ENCODE measurements around the gene LHX3.

DNA sequence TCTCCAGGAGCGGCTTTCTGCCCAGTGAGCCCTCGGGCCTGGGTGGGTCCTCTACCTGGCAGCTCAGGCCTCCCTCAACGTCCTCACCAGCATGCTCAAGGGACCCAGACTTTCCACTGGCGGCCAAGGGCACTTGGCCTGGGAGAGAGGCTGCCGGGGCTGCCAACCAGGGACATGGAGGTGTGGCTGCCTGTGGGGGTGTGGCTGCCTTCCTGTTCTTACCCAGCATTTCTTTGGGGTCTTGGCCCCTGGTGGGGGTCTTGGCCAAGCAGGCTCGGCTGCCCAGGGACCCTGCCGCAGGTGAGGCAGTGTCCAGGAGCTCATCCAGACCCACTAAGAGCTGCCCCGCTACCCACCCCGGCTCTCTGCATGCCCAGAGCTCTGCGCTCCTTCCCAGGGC, 47.9 kb upstream of the LHX3 start:
- TF ChIP-seq, protein P1, sequence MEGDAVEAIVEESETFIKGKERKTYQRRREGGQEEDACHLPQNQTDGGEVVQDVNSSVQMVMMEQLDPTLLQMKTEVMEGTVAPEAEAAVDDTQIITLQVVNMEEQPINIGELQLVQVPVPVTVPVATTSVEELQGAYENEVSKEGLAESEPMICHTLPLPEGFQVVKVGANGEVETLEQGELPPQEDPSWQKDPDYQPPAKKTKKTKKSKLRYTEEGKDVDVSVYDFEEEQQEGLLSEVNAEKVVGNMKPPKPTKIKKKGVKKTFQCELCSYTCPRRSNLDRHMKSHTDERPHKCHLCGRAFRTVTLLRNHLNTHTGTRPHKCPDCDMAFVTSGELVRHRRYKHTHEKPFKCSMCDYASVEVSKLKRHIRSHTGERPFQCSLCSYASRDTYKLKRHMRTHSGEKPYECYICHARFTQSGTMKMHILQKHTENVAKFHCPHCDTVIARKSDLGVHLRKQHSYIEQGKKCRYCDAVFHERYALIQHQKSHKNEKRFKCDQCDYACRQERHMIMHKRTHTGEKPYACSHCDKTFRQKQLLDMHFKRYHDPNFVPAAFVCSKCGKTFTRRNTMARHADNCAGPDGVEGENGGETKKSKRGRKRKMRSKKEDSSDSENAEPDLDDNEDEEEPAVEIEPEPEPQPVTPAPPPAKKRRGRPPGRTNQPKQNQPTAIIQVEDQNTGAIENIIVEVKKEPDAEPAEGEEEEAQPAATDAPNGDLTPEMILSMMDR (IDR thresholded peaks at IDR 0.05), result no peak
- no peak for TF ChIP-seq JUN (IDR thresholded peaks at IDR 0.05)
- TF ChIP-seq SMC3 (IDR thresholded peaks at IDR 0.05), result no peak
- no peak for TF ChIP-seq POLR2A (IDR thresholded peaks at IDR 0.05; ENCODE audit: low read length)
- TF ChIP-seq, protein P2, sequence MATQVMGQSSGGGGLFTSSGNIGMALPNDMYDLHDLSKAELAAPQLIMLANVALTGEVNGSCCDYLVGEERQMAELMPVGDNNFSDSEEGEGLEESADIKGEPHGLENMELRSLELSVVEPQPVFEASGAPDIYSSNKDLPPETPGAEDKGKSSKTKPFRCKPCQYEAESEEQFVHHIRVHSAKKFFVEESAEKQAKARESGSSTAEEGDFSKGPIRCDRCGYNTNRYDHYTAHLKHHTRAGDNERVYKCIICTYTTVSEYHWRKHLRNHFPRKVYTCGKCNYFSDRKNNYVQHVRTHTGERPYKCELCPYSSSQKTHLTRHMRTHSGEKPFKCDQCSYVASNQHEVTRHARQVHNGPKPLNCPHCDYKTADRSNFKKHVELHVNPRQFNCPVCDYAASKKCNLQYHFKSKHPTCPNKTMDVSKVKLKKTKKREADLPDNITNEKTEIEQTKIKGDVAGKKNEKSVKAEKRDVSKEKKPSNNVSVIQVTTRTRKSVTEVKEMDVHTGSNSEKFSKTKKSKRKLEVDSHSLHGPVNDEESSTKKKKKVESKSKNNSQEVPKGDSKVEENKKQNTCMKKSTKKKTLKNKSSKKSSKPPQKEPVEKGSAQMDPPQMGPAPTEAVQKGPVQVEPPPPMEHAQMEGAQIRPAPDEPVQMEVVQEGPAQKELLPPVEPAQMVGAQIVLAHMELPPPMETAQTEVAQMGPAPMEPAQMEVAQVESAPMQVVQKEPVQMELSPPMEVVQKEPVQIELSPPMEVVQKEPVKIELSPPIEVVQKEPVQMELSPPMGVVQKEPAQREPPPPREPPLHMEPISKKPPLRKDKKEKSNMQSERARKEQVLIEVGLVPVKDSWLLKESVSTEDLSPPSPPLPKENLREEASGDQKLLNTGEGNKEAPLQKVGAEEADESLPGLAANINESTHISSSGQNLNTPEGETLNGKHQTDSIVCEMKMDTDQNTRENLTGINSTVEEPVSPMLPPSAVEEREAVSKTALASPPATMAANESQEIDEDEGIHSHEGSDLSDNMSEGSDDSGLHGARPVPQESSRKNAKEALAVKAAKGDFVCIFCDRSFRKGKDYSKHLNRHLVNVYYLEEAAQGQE (IDR thresholded peaks at IDR 0.05), result no peak
- no peak for TF ChIP-seq RNF2 (IDR thresholded peaks at IDR 0.05; ENCODE audit: borderline replicate concordance, low read depth)
- TF ChIP-seq CEBPB (IDR thresholded peaks at IDR 0.05), result no peak
- TF ChIP-seq TFCP2L1 (CRISPR knock-in tag; IDR thresholded peaks at IDR 0.05), result no peak
- TF ChIP-seq MYC (IDR thresholded peaks at IDR 0.05; ENCODE audit: borderline replicate concordance, low read length), result no peak
- TF ChIP-seq BHLHE40 (IDR thresholded peaks at IDR 0.05; ENCODE audit: low read depth, low read length), result no peak
- TF ChIP-seq, protein P3, sequence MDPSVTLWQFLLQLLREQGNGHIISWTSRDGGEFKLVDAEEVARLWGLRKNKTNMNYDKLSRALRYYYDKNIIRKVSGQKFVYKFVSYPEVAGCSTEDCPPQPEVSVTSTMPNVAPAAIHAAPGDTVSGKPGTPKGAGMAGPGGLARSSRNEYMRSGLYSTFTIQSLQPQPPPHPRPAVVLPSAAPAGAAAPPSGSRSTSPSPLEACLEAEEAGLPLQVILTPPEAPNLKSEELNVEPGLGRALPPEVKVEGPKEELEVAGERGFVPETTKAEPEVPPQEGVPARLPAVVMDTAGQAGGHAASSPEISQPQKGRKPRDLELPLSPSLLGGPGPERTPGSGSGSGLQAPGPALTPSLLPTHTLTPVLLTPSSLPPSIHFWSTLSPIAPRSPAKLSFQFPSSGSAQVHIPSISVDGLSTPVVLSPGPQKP (IDR thresholded peaks at IDR 0.05; ENCODE audit: low read depth, low read length), result no peak
- no peak for TF ChIP-seq NPAS2 (CRISPR knock-in tag; IDR thresholded peaks at IDR 0.05; ENCODE audit: borderline replicate concordance)
